ENCODE results near the gene SMIM15. TPM values are rescaled to one million over a fixed set of nuclear protein-coding genes. Genes with fewer than 3 reads are reported as not detected.

SMIM15 gene
- total and polyA plus RNA-seq, 9 donors, result 29.4 to 48.4 (median 32.7) TPM

- no peak for DNase-seq
- Histone ChIP-seq H3K27me3 (ENCODE audit: control insufficient read depth, insufficient read depth, low read length) (no peaks in the 10 kb centered on the region), H3K27ac (ENCODE audit: low read length) (no peak overlapping the region), H3K9me3 (replicated peaks; ENCODE audit: control insufficient read depth, low read depth, low read length) (no peaks in the 10 kb centered on the region), H3K36me3 (ENCODE audit: control insufficient read depth, insufficient read depth, low read length) (no peaks in the 10 kb centered on the region), H3K4me3 (ENCODE audit: low read length) (no peak overlapping the region), H3K4me1 (ENCODE audit: control insufficient read depth, insufficient read depth, low read length) (no peaks in the 10 kb centered on the region)
- whole genome bisulfite sequencing (ENCODE audit: insufficient coverage), result no CpG with 5 or more reads among the region's 2 CpGs
Measured at GRCh38 chr5:61184708-61185107, 22.4 kb upstream of the SMIM15 start.

GRCh38 chr5:61183538-61183937, 21.3 kb upstream of the SMIM15 start:
- no peaks in the 10 kb centered on the region for H3K36me3 ChIP-seq (ENCODE audit: control insufficient read depth, insufficient read depth, low read length)
- H3K27ac ChIP-seq (ENCODE audit: low read length), result no peak overlapping the region
- H3K4me1 ChIP-seq (ENCODE audit: control insufficient read depth, insufficient read depth, low read length), result no peaks in the 10 kb centered on the region
- no peak for DNase-seq
- no peaks in the 10 kb centered on the region for H3K9me3 ChIP-seq (replicated peaks; ENCODE audit: control insufficient read depth, low read depth, low read length)
- WGBS (ENCODE audit: insufficient coverage), result no CpG with 5 or more reads among the region's 1 CpG
- H3K27me3 ChIP-seq (ENCODE audit: control insufficient read depth, insufficient read depth, low read length), result no peaks in the 10 kb centered on the region
- no peak overlapping the region for H3K4me3 ChIP-seq (ENCODE audit: low read length)

GRCh38 chr5:61182449-61182848, 20.2 kb upstream of the SMIM15 start:
- Histone ChIP-seq H3K4me1 (ENCODE audit: control insufficient read depth, insufficient read depth, low read length) (no peaks in the 10 kb centered on the region), H3K27me3 (ENCODE audit: control insufficient read depth, insufficient read depth, low read length) (no peaks in the 10 kb centered on the region), H3K4me3 (ENCODE audit: low read length) (no peak overlapping the region), H3K9me3 (replicated peaks; ENCODE audit: control insufficient read depth, low read depth, low read length) (no peaks in the 10 kb centered on the region), H3K27ac (ENCODE audit: low read length) (no peak overlapping the region), H3K36me3 (ENCODE audit: control insufficient read depth, insufficient read depth, low read length) (no peaks in the 10 kb centered on the region)
- WGBS (ENCODE audit: insufficient coverage), result no CpG with 5 or more reads among the region's 2 CpGs
- DNase-seq, result peak; percentile 10

- H3K27me3 ChIP-seq (ENCODE audit: control insufficient read depth, insufficient read depth, low read length), result no peaks in the 10 kb centered on the region
- H3K27ac ChIP-seq (ENCODE audit: low read length), result no peak overlapping the region
- no peak for DNase-seq
- H3K4me3 ChIP-seq (ENCODE audit: low read length), result no peak overlapping the region
- no CpG with 5 or more reads among the region's 2 CpGs for WGBS (ENCODE audit: insufficient coverage)
- no peaks in the 10 kb centered on the region for H3K9me3 ChIP-seq (replicated peaks; ENCODE audit: control insufficient read depth, low read depth, low read length)
- no peaks in the 10 kb centered on the region for H3K36me3 ChIP-seq (ENCODE audit: control insufficient read depth, insufficient read depth, low read length)
- H3K4me1 ChIP-seq (ENCODE audit: control insufficient read depth, insufficient read depth, low read length), result no peaks in the 10 kb centered on the region
Measured at GRCh38 chr5:61180886-61181285, 18.6 kb upstream of the SMIM15 start.

- no peaks in the 10 kb centered on the region for H3K9me3 ChIP-seq (replicated peaks; ENCODE audit: control insufficient read depth, low read depth, low read length)
- H3K4me1 ChIP-seq (ENCODE audit: control insufficient read depth, insufficient read depth, low read length), result no peaks in the 10 kb centered on the region
- no CpG with 5 or more reads among the region's 4 CpGs for WGBS (ENCODE audit: insufficient coverage)
- H3K4me3 ChIP-seq (ENCODE audit: low read length), result no peak overlapping the region
- no peak for DNase-seq
- H3K36me3 ChIP-seq (ENCODE audit: control insufficient read depth, insufficient read depth, low read length), result no peaks in the 10 kb centered on the region
- no peaks in the 10 kb centered on the region for H3K27me3 ChIP-seq (ENCODE audit: control insufficient read depth, insufficient read depth, low read length)
- H3K27ac ChIP-seq (ENCODE audit: low read length), result no peak overlapping the region
Measured at GRCh38 chr5:61178702-61179101, 16.4 kb upstream of the SMIM15 start.

- no peaks in the 10 kb centered on the region for H3K36me3 ChIP-seq (ENCODE audit: control insufficient read depth, insufficient read depth, low read length)
- WGBS (ENCODE audit: insufficient coverage), result 82% methylated on average over 5 of the region's 7 CpGs
- DNase-seq, result peak; percentile 22
- no peaks in the 10 kb centered on the region for H3K9me3 ChIP-seq (replicated peaks; ENCODE audit: control insufficient read depth, low read depth, low read length)
- no peak overlapping the region for H3K27ac ChIP-seq (ENCODE audit: low read length)
- H3K27me3 ChIP-seq (ENCODE audit: control insufficient read depth, insufficient read depth, low read length), result no peaks in the 10 kb centered on the region
- H3K4me3 ChIP-seq (ENCODE audit: low read length), result no peak overlapping the region
- no peaks in the 10 kb centered on the region for H3K4me1 ChIP-seq (ENCODE audit: control insufficient read depth, insufficient read depth, low read length)
Measured at GRCh38 chr5:61177716-61178115, 15.4 kb upstream of the SMIM15 start.

GRCh38 chr5:61177070-61177469, 14.8 kb upstream of the SMIM15 start:
- Histone ChIP-seq H3K27me3 (ENCODE audit: control insufficient read depth, insufficient read depth, low read length) (no peaks in the 10 kb centered on the region), H3K9me3 (replicated peaks; ENCODE audit: control insufficient read depth, low read depth, low read length) (no peaks in the 10 kb centered on the region), H3K36me3 (ENCODE audit: control insufficient read depth, insufficient read depth, low read length) (no peaks in the 10 kb centered on the region), H3K27ac (ENCODE audit: low read length) (no peak overlapping the region), H3K4me1 (ENCODE audit: control insufficient read depth, insufficient read depth, low read length) (no peaks in the 10 kb centered on the region), H3K4me3 (ENCODE audit: low read length) (no peak overlapping the region)
- 100% methylated on average over 1 of the region's 3 CpGs for WGBS (ENCODE audit: insufficient coverage)
- no peak for DNase-seq

GRCh38 chr5:61176631-61177030, 14.4 kb upstream of the SMIM15 start:
- Histone ChIP-seq H3K4me1 (ENCODE audit: control insufficient read depth, insufficient read depth, low read length) (no peaks in the 10 kb centered on the region), H3K9me3 (replicated peaks; ENCODE audit: control insufficient read depth, low read depth, low read length) (no peaks in the 10 kb centered on the region), H3K36me3 (ENCODE audit: control insufficient read depth, insufficient read depth, low read length) (no peaks in the 10 kb centered on the region), H3K27ac (ENCODE audit: low read length) (no peak overlapping the region), H3K27me3 (ENCODE audit: control insufficient read depth, insufficient read depth, low read length) (no peaks in the 10 kb centered on the region), H3K4me3 (ENCODE audit: low read length) (no peak overlapping the region)
- 75% methylated on average over 1 of the region's 3 CpGs for WGBS (ENCODE audit: insufficient coverage)
- no peak for DNase-seq

- H3K4me3 ChIP-seq (ENCODE audit: low read length), result no peak overlapping the region
- H3K9me3 ChIP-seq (replicated peaks; ENCODE audit: control insufficient read depth, low read depth, low read length), result no peaks in the 10 kb centered on the region
- no peaks in the 10 kb centered on the region for H3K4me1 ChIP-seq (ENCODE audit: control insufficient read depth, insufficient read depth, low read length)
- H3K36me3 ChIP-seq (ENCODE audit: control insufficient read depth, insufficient read depth, low read length), result no peaks in the 10 kb centered on the region
- WGBS (ENCODE audit: insufficient coverage), result no CpG with 5 or more reads among the region's 1 CpG
- H3K27ac ChIP-seq (ENCODE audit: low read length), result no peak overlapping the region
- no peaks in the 10 kb centered on the region for H3K27me3 ChIP-seq (ENCODE audit: control insufficient read depth, insufficient read depth, low read length)
- no peak for DNase-seq
Measured at GRCh38 chr5:61171479-61171878, 9.2 kb upstream of the SMIM15 start.

GRCh38 chr5:61168951-61169350, 6.7 kb upstream of the SMIM15 start:
- WGBS (ENCODE audit: insufficient coverage), result 92% methylated on average over 2 of the region's 8 CpGs
- H3K27me3 ChIP-seq (ENCODE audit: control insufficient read depth, insufficient read depth, low read length), result no peaks in the 10 kb centered on the region
- peaks cover 2% of the 10 kb centered on the region for H3K4me1 ChIP-seq (ENCODE audit: control insufficient read depth, insufficient read depth, low read length)
- no peaks in the 10 kb centered on the region for H3K9me3 ChIP-seq (replicated peaks; ENCODE audit: control insufficient read depth, low read depth, low read length)
- no peak for DNase-seq
- no peak overlapping the region for H3K4me3 ChIP-seq (ENCODE audit: low read length)
- no peaks in the 10 kb centered on the region for H3K36me3 ChIP-seq (ENCODE audit: control insufficient read depth, insufficient read depth, low read length)
- H3K27ac ChIP-seq (ENCODE audit: low read length), result no peak overlapping the region

- Histone ChIP-seq H3K4me1 (ENCODE audit: control insufficient read depth, insufficient read depth, low read length) (peaks cover 5% of the 10 kb centered on the region), H3K27me3 (ENCODE audit: control insufficient read depth, insufficient read depth, low read length) (no peaks in the 10 kb centered on the region), H3K4me3 (ENCODE audit: low read length) (no peak overlapping the region), H3K9me3 (replicated peaks; ENCODE audit: control insufficient read depth, low read depth, low read length) (no peaks in the 10 kb centered on the region), H3K27ac (ENCODE audit: low read length) (no peak overlapping the region), H3K36me3 (ENCODE audit: control insufficient read depth, insufficient read depth, low read length) (no peaks in the 10 kb centered on the region)
- peak; percentile 42 for DNase-seq
- WGBS (ENCODE audit: insufficient coverage), result 13% methylated on average over 1 of the region's 4 CpGs
Measured at GRCh38 chr5:61167382-61167781, 5.1 kb upstream of the SMIM15 start.

Measured in muscle of leg (tissue), 11 donors.